Heart left ventricle (tissue), 13 donors: ENCODE measurements around the gene CACNB2.

Experiments
- CTCF ChIP-seq, 12 donors: fragments of 200-600 bp; sonication (generic) in 4 of 12; IDR thresholded peaks; one replicate each; pipeline versions ENCODE4 v1.5.0 to v1.8.0; 2018 to 2022; ENCODE audit warnings: antibody characterized with exemption in 12 of 12, mild to moderate bottlenecking in 5 of 12
- POLR2A ChIP-seq, 2 donors: fragments of 450-650 bp; IDR thresholded peaks; one replicate each; pipeline ENCODE4 v1.6.1; 2017; ENCODE audit warnings: antibody characterized with exemption in 2 of 2, mild to moderate bottlenecking in 2 of 2, moderate library complexity in 2 of 2
- donor health status: ischemic (EF 13 %, LVEDD 7.1; RV severe dilation, severe dysfunction).
- donor health status: DM: no; HTN: yes; CAD: no.
- donor health status: DM: no; HTN: no; CAD: no.
- donor health status: ischemic (EF 25% LVEDD 6.9; RV normal size, moderate dysfunction).
- donor health status: ischemic (EF 25% LVEDD 5.7; RV mildly dilated, moderate dysfunction).
- donor health status: ischemic (EF 35%, LVEDD 5.7; RV mildly dilated, moderate dysfunction).
- donor health status: nonischemic (EF 11% LVEDD 7.7; RV severe dilation, severe dysfunction).
- donor health status: DM: yes; HTN: yes; CAD: no.
- donor health status: PGD.
- donor health status: ischemic (EF 29% LVEDD 5.4; RV normal size, mild dysfunction).
- donor health status: nonischemic (EF 23%, LVEDD 6.1; RV moderate dilation, normal function).

GRCh38 chr10:18352175-18352574, 212.0 kb downstream of the CACNB2 start:
- TF ChIP-seq CTCF (IDR thresholded peaks at IDR 0.05) (no peak), POLR2A (IDR thresholded peaks at IDR 0.05) (no peak)
